Measurements from ENCODE around the gene CA5A.
"Not testable (repeated sequence)": the region's sequence is repeated elsewhere in the genome, so short reads cannot be mapped to it uniquely, and the experiment has no call there.

CA5A gene

DNA sequence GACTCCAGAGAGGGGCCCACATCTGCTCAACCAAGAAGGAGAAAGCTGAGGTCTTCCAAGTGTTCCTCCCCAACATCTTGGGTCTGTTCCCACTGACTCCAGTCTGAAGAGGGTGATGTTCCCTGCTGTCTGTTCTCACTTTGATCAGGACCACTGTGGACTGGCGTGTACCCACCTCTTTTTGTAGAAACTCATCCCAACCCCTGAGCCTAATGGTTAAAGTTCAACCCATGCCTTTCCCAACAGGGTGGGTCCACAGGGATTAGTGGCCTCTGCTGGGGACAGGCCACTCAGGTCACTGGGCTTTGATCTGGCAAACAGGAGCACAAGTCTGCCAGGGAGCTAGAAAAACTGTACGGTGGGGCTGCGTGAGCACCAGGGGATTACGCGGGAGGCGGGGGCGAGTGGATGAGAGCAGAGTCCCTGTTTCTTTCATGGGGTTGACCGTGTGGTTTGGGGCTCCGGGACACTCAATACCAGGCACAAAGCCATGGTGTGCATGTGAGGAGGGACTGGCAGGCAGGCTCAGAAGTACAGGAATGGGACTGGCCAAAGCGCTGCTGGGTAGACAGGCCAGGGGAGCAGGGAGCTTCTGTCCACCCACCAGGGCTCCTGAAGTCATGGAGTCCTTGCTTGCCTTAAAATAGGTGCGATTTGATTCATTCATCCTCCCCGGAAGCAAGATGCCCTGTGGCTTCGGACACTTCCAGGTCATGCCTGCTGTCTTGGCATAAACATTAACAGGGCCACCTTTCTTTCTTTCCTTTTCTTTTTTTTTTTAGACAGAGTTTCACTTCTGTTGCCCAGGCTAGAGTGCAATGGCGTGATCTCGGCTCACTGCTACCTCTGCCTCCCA lies at the start of gene CA5A:
TSS of gene CA5A (minus strand) at position 155 of the 856 bp plus-strand sequence. CDS start at position 76, 79 bp downstream.
- no peak for DNase-seq

DNA sequence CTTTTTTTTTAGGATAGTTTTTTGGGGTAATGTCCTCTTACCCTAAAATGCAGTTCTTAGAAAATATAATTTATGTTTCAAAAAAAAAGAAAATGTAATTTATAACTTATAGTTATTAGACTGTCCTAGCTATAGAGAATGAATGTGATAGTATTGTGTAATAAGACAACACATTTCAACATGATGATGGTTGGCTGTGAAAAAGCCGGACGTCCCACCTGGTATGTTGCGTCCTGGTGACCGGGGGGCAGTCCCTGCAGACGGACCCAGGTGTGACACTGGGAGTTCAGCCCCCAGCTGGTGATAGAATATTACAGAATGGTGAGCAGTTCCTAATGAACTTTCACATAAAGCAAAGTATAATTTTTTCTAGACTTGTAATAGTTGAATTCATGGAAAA lies 49.2 kb upstream of the CA5A start:
- not testable (repeated sequence) for DNase-seq

DNA sequence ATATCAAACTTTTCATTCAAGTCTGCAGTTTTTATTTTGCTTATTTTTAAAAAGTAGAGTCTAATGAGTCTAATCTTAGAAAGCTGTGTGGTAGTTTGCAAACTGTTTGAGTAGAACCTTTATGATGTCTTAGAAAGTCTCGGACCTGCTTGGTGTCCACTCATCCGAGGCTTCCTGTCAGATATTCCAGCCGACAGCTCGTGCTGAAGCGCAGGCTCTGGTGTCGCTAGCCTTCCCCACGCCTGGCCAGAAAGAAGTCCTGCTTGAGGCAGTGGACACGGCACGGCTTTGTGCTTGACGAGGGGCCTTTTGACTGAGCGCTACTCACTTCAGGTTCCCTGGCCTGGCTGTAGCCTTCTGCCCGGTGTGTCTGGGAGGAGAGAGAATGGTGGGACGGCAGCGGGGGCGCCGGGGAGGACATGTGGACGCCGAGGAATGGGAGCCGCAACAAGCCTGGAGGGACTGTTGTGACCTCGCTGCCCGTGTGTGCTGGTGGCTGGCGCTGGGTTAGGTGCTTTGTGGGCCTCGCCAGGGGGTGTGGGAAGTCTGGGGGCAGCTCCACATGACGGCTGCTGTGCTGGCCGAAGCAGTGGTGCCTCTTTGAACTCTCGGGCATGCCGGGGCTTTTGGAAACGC lies 48.4 kb upstream of the CA5A start:
- DNase-seq, result no peak

DNA sequence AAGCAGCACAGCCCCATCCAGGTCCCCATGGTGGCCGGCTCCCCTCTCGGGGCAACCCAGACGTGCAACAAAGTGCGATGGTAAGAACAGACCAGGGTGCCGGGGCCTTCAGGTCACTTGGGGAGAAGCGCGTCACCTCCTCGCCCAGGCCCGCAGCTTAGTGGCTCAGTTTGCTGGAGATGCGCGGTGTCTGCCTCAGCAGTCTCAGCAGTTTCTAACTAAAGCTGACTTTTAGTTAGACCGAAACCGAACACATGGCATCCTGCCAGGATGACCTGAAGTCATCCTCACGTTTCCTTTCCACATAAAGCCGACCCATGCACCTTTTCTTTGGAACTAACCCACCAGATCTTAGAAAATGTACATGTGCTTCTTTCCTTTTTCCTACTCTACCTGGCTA lies 47.9 kb upstream of the CA5A start:
- not testable (repeated sequence) for DNase-seq

DNA sequence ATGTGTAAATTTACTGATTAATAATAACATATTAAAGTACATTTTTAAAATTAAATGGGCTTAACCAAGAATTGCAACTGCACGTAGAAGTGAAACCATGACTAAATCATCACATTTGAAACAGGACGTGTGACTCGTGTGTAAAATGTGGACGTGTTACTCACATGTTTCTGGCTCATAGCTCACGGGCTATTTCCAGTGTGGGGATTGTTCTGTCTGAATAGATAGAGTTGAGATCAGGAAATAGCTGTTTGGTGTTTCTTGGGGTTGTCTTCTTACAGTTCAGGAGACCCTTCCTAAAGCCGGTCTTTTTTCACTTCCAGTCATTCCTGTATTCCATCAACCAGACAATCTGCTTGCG lies 47.4 kb upstream of the CA5A start:
- DNase-seq, result not testable (repeated sequence)

DNA sequence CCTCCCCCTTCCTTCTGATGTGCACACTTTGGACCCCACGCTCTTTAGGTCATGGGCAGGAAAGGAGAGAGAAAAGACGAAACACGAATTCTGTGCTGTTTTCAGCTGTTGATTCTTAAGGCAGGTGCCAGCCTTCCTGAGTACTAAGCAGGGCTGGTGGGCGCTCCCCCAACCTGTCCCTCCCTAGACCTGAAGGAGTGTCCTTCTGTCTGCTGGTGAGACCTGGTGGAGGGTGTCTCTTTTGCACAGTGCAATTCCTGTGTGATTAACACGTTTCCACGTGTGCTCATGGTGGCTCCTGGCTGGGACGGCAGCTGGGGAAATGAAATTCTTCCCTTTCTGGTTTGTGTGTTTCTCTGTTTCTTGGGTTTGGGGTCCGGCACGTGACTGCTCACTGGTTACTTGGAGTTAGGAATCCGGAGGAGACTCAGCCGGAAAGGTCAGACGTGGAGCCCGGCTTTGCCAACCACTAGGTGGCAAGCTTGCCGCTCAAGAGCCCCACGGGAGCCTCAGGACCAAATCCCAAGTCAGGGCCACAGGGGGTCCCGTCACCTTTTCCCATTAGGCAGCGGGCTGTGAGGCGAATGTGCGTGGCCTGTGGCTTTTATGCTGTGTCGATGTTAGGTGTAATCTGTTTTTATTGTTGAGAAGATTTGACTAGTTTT lies 46.9 kb upstream of the CA5A start:
- DNase-seq, result not testable (repeated sequence)

DNA sequence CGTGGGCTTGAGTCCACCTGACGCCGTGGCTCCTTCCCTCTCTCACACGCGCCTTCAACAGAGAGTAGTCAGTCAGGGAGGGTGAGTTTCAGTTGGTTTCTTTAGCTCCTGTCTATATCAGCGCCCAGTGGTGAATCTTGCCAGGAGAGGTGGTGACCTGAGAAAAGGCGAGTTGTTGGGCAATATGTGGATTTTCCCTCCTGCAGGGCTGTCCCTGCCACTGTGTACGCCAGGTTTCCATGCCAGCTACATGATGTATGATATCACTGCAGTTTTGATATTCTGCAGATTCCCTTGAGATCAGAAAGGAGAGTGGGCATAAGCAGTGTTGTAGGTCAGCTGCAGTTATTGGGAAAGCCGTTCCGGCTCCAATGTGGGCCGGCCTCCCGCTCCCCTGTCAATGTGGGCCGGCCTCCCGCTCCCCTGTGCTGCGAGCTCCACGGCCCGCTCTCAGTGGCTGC lies 46.3 kb upstream of the CA5A start:
- DNase-seq, result no peak

DNA sequence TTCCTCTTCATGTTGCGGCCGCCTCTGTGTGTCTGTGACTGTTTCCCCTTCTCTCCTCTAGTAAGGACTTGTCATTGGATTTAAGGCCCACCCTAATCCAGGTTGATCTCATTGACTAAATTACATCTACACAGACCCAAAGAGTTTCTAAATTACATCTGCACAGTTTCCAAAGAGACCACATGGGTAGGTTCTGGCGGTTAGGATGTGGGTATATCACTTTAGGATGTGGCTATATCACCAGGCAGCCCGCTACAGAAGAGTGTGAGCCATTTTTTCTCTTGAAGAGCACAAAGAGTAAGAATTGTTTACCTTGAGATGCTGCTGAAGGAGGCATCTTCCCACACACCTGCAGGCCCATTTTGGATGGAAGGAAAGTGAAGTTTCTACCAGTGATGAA lies 45.0 kb upstream of the CA5A start:
- DNase-seq, result not testable (repeated sequence)

DNA sequence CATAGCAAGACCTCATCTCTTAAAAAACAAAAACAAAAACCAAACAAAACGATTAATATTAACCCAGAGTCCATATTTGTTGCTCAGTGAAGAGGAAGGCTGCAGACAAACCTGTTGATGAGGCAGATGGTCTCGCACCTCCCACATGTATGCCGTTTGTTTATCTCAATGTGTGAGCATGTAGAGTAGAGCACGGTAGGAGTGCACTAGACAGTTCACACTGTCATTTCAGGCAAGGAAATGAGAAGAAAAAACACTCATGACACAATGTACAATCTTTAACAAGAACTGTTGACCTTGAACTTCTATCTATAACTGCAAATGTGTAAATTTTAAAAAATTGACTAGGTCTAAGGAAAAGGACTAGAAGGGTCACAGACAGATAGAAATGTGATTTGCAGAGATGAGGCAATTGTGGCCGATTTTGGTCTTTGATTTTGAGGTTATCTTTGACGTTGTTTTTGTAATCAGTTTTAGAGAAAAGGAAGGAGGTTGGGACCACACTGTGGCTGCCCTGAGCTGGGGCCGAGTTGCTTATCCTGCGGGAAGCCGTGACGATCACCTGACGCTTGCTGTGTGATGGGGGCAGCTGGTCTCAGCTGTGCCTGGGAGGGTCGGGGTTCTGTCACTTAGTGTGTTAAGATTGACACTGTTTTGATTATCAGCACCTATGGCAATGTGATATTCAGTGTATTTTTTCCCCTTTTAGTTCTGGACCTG lies 43.7 kb upstream of the CA5A start:
- not testable (repeated sequence) for DNase-seq

DNA sequence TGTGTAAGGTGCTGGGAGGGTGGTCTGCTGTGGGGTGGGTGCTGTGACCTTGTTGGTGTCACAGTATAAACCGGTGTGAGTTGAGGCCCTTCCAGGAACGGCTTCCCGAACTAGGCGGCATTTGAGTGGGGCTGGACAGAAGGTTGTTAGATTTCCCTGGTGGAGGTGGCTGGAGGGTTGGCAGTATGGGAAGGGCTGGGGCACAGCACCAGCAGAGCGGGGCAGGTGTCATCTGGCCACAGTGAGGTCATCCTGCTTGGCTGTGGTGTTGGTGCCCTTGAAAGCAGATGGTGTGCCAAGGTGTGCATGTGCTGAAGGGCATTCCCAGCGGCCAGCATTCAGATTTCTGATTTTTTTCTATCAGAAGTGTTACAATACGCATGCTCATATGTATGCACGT lies 43.0 kb upstream of the CA5A start:
- no peak for DNase-seq

DNA sequence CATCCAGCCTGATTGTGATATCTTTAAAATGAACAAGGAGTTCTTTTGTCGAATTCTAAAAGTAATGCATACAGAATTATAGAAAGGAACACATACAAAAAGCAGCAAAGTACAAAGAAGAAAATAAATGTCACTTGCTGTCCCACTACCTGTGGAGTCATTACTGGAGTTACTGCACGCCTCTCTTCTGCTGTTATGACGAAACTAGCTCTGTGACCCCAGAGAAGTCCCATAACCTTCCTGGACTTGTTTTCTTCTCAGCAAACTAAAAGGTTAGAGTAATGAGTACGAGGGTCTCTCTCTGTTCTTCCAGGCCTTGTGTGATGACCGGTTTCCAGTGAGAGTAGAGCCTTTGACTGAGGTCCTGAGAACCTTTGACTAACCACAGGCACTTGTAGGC lies 41.8 kb upstream of the CA5A start:
- no peak for DNase-seq

DNA sequence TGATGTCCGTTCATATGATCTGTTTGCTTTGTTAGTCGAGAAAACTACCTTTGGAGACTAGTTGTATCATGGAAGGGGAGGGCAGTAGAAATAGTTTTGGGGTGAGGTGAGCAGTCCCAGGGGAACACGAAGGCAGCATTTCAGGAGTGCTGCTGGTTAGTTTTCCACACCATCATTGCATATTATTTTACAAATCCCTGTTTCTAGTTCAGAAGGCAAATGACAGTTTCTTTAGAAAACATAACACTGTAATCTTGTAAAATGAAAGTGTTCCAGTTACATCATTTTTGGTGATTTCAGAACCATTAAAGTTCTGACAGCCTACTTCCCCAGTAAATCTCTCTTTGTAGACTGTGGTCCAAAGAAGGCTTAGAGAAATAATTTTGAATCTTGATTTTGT lies 40.3 kb upstream of the CA5A start:
- no peak for DNase-seq

DNA sequence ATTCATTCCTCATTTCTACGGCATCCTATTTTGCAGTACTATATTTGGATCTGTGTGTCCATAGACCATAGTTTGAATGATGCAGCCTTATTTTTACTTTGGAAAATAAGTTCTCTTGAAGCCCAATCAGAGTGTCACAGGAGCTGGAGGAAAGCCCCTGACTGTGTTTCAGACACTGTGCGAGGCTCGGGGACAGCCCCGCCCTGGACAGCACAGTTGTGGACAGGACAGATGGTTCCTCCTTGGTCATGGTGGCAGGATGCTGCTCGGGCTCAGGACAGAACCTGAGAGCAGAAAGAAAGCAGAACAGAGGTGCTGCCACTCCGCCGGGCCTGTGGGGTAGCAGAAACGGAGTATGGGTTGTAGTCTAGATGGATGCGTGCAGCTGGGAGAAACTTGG lies 37.8 kb upstream of the CA5A start:
- no peak for DNase-seq

DNA sequence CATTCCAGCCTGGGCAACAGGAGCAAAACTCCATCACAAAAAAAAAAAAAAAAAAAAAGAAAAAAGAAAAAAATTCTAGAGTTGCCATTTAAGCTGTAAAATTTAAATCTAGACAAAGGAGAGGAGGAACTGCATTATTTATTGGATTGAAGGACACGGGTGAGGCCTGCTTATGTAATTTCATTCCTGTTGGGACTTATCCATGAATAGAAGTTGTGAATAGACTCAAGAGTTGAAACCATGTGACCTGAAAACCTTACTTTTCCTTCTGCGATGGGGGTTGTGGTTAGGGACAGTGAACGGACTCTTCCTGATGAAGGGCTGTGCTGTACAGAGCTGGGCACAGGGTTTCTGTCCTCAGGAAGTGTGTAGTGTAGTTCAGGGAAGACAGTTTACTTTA lies 37.4 kb upstream of the CA5A start:
- no peak for DNase-seq

DNA sequence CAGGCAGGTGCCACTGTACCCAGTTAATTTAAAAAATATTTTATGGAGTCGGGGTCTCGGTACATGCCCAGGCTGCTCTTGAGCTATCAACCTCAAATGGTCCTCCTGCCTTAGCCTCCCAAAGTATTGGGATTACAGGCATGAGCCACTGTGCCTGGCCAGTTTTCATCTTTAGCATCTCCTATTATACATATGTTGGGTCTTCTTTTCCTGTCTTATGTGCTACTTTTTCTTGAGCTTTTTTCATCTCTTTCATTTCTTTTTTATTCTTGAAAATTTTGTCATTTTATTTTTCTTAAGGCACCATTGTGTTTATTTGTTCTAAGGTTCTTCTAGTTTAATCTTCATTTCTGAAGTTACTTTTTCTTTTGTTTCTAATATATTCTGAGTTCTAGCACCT lies 35.6 kb upstream of the CA5A start:
- DNase-seq, result no peak

DNA sequence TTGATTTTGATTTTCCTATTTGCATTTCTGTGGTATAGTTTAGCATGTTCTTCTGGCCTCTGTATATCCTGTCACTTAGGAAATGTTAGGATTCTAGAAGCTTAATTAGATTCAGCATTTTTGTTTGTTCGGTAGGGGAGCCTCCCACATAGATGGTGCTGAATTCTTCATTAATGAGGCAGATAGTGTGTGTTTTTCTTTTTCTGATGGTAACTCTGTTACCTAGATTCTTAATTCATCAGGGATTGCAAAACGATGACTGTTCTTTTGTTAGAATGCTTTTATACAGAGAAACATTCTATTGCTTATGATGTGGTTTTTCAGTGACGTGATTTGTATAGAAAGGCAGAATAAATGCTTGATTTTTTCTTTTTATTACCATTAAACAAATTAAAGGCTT lies 33.9 kb upstream of the CA5A start:
- no peak for DNase-seq

DNA sequence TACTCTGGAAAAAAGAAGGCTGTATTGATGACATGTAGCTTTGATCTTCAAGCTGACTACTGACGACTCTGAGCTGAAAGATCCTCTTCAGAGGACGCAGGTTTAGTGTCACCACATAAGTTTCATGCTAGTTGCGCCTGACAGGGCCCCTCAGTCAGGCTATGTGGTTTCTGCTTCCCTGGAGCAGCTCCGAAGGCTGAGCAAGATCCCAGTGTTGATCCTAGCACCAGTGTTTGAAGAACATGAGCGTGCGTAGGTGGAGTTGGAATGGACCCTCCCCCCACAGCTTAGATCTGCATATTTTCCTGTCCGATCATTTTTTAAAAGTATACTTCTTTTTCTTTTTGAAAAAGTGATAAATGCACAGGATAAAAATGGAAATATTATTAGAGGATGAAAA lies 32.2 kb upstream of the CA5A start:
- no peak for DNase-seq

DNA sequence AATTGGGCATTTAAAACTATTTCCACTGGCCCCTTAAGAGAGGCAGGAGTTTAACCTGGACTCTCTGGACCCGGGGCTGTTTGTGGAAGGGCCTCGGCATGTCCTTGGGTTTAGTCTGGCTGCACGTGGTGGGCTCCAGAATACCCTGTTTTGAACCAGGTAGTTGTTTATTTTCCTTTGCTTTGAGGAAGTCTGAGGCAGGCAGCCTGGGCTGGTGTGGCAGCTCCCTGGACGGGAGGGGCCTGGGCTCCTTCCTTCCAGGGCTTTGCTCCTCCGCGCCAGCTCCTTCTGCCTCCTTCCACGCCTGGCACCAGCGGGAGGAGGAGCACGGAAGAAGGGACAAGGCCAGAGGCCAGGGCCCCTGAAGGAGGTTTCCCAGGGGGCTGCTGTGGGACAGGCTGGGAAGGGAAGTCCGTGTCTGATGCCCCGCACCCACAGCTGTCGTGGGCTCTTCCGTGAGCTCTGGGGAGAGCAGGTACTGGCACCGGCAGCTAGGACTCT lies 30.4 kb upstream of the CA5A start:
- no peak for DNase-seq

DNA sequence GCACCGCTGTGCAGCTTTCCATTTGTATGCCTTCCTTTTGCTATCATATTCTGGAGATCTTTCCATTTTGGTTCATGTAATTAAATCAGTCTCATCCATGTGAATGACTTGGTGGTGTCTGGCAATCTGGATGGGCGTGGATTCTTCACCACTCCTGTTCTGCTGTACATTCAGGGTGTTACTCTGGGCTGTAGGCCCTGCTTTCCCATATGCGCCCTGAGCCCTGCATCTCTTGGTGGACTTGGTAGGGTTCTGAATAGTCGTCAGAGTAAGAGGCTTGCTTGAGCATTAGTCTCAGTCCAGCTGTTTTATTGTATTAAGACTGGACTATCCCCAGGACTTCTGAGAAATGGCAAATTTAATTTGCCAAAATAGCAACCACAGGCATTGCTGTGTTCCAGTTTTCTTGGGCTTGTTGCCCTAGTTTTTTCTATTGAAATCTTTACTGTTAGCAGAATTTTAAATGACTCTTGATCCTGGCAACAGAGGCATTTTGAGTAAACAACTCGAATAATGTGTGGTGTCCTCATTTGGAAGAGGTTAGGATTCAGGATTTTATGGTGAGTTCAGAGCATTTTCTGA lies 29.8 kb upstream of the CA5A start:
- DNase-seq, result no peak

DNA sequence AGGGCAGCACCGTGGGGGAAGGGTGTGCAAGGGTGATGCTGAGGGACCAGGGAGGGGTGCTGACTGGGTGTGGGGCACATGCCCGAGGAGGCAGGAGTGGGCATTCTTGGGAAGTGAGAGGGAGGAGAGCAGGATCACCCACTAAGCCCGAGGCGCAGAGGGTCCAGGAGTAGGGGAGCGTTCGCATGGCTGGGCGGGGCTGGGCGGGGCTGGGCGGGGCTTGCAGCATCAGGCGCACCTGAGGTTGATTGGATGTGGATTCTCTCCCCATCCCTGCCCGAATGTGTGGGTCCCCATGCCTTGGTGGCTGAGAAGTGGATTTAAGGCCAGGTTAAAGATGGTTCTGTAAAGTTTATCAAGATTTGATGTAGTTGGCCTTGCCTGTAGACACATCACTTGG lies 29.1 kb upstream of the CA5A start:
- no peak for DNase-seq

DNA sequence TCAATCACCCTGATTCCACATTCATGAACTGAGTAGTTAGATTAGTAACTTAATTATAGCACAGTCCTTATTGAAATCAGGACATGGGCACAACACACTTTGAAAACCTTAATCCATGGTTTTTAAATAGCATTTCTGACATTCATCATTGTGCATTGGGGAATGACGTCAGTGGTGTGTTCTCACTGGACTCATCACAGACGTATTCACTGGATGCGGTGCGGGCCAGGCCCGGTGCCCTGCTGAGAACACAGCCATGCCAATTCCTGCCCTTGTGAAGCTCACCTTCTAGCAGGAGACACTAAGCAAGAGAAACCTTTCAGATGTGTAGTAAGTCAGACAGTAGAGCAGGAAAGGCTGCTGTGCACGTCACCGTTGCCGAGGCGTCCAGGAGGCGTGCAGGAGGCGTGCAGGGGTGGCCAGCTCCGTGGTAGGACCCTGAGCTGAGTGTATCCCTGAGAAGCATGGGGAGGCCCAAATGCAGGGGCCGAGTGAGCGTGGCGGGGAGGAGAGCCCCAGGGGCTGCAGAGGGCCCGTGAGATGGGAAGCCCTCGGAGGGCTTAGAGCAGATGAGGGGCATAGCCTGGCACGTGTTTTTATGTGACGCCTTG lies 27.8 kb upstream of the CA5A start:
- no peak for DNase-seq

DNA sequence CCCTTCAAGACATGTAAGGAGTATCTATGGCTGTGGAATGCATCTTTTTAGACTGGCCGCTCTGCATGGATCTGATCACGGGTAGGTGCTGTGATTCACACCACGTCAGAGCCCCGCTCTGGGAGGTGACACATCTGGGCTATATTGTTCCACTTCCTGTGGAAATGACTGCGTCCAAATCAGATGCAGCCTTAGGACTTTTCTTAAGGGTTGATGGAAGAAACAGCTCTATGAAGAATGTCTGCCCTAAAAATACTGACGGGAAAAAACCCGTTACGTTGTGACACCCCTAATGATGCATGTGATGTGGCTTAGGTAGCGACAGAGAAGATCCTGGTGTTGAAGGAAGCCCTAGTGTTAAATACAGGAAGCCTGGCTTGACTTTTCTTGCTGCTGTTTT lies 27.1 kb upstream of the CA5A start:
- peak; percentile 38 for DNase-seq
